Fibroblast of skin of left biceps (primary cell): ENCODE data around the gene CHAF1A.

Source experiments
- DNase-seq, 2 experiments: peaks; one replicate each; pipeline ENCODE4 v3.0.0-alpha.2; 2013; ENCODE audit warnings: low read depth in 2 of 2

Gene CHAF1A

DNA sequence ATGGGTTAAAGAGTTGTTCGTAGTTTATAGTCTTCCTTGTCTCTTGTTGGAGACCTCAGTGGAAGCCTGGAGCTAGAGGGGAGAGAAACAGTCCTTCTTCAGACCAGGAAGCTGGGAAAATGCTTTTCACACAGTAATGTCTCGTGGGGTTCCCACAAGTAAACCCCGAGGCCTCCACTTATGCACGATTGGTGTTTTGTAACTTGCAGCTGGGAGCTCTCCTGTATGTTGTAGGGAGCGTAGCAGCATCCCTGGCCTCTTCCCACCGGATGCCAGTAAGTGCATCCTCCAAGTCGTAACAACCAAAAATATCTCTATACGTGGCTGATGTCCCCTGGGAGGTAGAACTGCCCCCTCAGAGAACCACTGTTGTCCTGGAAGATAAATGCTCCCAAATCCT lies 3.5 kb downstream of the CHAF1A start:
- no peak for DNase-seq

- DNase-seq, result no peak
Measured at GRCh38 chr19:4406626-4407025, 4.2 kb downstream of the CHAF1A start.

DNA sequence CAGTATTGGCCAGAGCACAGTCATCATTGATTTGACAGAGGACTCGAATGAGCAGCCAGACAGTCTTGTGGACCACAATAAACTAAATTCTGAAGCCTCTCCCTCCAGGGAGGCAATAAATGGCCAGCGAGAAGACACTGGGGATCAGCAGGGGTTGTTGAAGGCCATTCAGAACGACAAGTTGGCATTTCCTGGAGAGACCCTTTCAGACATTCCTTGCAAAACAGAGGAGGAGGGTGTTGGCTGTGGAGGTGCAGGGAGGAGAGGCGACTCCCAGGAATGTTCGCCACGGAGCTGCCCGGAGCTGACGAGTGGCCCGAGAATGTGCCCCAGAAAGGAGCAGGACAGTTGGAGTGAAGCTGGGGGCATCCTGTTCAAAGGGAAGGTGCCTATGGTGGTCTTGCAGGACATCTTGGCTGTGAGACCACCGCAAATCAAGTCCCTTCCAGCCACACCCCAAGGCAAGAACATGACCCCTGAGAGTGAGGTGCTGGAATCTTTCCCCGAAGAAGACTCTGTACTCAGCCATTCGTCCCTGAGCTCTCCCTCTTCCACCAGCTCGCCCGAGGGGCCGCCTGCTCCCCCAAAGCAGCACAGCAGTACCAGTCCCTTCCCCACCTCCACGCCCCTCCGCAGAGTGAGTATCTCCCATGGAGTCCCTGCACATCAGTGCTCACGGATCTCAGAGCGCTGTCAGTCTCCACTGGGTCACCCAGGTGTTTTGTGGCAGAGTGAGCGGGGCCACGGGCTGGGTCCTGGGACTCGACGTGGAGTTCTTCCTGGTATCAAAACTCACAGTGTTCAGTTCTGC lies 6.9 kb downstream of the CHAF1A start:
- DNase-seq, result no peak

DNA sequence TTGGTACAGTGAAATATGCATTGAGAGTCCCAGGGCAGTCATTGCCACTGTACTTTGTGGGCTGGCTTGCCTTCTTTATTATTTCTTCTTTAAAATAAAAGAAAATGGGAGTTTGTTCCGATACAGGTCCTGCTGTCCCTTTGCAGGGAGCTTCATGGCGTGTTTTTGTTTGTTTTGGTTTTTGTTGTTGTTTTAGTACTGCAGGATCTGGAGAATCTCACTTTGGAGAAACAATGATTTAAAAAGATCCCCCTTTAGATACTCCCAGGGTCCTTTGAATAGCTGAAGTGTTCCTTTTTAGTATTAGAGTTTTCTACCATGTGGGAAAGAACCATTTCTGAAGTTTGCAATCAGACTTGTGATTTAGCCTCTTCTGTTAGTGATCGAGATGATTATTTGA lies 11.1 kb downstream of the CHAF1A start:
- no peak for DNase-seq

DNA sequence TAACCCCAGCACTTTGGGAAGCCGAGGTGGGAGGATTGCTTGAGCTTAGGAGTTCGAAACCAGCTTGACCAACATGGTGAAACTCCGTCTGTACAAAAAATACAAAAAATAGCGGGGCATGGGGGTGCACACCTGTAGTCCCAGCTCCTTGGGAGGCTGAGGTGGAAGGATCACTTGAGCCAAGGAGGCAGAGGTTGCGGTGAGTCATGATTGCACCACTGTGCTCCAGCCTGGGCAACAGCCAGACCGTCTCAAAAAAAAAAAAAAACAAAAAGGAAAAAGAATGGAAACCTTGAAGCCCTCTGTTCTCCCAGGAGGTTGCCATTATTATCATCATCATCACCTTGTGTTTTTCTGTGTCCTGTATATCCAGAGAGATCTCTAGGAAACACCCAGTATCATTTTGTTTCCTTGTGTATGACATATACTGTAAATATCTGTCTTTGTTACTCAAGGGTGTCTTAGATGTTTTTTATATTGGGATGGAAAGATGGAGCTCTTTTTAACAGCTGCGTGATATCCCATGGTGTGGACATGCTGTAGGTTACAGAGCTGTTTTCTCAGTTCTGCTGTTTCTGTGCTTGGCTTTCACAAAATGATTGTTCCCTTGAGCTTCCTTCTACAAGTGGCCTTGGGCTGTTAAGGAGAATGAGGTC lies 11.8 kb downstream of the CHAF1A start:
- DNase-seq, result no peak

- no peak for DNase-seq
Measured at GRCh38 chr19:4414800-4415321, 12.4 kb downstream of the CHAF1A start.

- no peak for DNase-seq
Measured at GRCh38 chr19:4415352-4415751, 12.9 kb downstream of the CHAF1A start.

GRCh38 chr19:4416268-4416667 lies 13.8 kb downstream of the CHAF1A start:
- DNase-seq, result no peak

DNA sequence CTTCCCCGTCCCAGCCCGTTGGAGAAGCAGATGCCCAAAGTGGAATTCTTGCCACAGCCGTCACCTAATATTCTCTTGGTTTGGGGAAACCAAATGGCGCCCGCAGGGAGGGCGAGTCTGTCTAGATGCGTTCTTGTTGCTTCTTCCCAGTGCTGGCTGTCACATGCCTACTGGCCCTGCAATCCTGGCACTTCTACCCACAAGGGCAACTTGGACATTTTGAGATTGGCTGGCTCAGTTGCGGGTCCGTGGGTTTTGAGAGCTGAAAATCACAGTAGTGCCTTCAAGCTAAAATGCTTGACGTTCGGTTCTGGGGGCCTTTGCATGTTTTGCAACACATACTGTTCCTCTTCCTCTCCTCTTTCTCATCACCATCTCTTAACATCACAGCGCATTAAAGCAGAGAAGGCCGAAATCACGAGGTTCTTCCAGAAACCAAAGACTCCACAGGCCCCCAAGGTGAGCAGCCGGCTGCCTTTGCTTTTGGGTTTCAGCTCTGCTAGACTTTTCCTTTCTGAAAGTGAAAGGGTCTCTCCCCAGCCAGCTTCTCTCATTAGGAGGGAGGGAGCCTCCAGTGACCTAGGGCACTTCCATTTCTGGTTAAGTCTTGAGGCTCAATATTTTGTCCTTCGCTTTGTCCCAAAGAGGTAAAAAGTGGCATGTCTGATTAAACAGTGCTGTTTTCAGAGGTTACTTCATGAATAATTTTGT lies 21.1 kb downstream of the CHAF1A start:
- no peak for DNase-seq

DNA sequence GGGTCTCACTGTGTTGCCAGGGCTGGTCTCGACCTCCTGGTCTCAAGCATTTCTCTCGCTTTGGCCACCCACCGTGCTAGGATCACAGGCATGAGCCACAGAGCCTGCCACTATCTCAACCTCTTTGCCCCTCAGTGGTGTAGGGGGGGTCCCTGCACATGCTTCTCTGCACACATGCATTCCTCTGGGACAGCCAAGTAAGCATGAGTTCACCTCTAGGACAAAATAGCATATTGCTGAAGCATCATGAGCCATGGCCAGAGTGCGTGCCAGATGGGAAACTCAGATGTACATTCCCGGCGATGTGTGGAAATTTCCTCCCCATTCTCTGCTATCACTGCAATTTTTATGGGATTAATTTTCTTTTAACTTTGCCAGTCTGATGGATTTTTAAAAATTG lies 23.1 kb downstream of the CHAF1A start:
- peak; percentile 76 to 79 for DNase-seq

DNA sequence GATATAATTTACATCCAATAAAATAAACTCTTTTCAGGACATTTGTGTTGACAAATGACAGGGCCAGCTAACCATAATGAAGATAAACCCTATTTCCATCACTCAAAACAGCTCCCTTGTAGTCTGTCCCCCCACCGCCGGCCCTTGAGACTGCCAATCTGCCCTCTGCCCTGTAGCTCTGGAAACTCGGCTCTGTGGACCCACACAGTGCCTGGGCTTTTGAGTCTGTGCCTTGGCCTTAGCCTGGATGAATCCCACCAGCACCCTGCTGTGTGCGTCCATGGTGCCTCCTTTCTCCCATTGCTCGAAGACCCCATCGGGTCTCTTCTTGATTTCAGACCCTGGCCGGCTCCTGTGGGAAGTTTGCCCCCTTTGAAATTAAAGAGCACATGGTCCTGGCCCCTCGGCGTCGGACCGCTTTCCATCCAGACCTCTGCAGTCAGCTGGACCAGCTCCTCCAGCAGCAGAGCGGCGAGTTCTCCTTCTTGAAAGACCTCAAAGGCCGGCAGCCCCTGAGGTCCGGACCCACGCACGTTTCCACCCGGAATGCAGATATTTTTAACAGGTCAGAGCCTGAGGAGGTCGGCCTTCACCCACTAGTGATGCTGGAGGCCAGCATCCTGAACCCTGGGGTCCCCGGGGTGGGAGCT lies 26.0 kb downstream of the CHAF1A start:
- no peak for DNase-seq

GRCh38 chr19:4429256-4429655 lies 26.8 kb downstream of the CHAF1A start:
- DNase-seq, result no peak

DNA sequence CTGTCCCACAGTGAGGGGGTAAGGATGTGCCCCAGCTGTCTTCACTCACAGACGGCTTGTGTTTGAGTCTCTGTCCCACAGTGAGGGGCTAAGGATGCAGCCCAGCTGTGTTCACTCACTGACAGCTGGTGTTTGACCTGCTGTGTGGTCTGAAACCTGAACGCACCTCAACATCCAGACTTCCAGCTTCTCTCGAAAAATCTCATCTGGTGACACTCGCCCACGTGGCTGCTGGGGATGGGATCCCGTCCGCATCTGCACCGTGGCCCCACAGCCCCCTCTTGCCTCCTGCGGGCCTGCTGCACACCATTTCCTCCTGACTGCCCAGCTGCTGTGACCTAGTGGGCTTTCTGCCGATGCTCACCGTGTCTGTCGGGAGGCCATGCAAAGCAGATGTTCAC lies 27.3 kb downstream of the CHAF1A start:
- DNase-seq, result no peak

GRCh38 chr19:4430760-4431159 lies 28.3 kb downstream of the CHAF1A start:
- no peak for DNase-seq

- DNase-seq, result no peak
Measured at GRCh38 chr19:4431296-4431695, 28.9 kb downstream of the CHAF1A start.

DNA sequence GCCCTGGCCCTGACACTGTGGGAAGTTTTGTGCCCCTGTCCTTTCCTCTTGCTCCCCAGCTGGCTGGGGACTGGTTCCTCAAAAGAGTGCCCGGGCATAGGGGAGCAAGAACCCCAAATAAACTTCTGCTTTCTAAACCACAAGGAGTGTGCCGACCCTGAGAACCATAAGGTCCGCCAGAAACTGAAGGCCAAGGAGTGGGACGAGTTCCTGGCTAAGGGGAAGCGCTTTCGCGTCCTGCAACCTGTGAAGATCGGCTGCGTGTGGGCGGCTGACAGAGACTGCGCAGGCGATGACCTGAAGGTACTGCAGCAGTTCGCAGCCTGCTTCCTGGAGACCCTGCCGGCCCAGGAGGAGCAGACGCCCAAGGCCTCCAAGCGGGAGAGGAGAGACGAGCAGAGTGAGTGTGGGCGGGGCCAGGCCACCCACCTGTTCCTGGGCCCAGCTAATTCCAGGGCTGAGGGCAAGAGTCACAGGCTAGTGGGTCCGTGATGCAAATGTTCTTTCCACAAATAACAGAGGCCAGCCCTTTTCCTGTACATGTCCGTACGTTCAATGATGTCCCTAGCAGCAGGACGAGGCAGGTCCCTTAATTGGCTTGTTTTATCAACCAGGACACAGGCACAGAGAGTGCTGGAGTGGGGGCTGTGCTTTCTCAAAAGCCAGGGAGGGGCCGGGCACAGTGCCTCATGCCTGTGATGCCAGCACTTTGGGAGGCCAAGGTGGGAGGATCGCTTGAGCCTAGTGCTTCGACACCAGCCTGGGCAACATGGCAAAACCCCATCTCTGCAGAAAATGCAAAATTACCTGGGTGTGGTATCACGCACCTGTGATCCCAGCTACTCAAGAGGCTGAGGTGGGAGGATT lies 29.6 kb downstream of the CHAF1A start:
- DNase-seq, result no peak

- no peak for DNase-seq
Measured at GRCh38 chr19:4432918-4433506, 30.6 kb downstream of the CHAF1A start.

GRCh38 chr19:4434391-4434790 lies 32.0 kb downstream of the CHAF1A start:
- no peak for DNase-seq

GRCh38 chr19:4436231-4436630 lies 33.8 kb downstream of the CHAF1A start:
- DNase-seq, result no peak

- DNase-seq, result no peak
Measured at GRCh38 chr19:4437103-4437502, 34.7 kb downstream of the CHAF1A start.

DNA sequence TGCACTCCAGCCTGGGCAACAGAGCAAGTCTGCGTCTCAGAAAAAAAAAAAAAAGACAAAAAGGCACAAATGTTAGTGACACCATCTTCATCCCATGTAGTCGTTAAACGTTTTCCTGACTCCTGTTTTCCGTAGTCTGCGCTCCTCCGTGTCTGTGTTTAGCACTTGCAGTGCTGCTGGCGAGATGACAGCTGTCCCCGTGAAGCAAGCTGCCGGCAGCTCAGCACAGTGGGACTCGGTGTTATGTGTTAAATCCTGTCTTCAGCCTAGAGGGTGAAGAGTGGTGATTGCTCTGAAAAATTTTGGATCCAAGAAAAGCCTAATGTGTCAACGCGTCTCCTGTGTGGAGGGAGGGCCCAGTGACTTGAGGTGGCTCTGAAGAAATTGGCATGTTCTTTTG lies 36.8 kb downstream of the CHAF1A start:
- DNase-seq, result no peak
